ENCODE data around the gene FLNC. TPM values are rescaled to one million over a fixed set of nuclear protein-coding genes. Genes with fewer than 3 reads are reported as not detected.

FLNC gene
- total and polyA plus RNA-seq, 9 of the 15 experiments (the other 6 are each of a cell fraction or from before 2014, with no cell fraction given) = 0.90 to 155 (median 28.8) TPM

DNA sequence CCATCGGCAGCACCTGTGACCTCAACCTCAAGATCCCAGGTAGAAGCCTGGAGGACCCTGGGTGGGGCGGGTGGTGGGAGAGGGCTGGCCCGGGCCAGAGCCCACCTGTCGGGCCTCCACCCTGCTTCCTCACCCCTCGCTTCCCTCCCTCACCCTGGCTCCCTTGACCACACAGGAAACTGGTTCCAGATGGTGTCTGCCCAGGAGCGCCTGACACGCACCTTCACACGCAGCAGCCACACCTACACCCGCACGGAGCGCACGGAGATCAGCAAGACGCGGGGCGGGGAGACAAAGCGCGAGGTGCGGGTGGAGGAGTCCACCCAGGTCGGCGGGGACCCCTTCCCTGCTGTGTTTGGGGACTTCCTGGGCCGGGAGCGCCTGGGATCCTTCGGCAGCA is 23.6 kb downstream of the FLNC start:
- no peaks in the 10 kb centered on the region for H3K79me2 ChIP-seq (ENCODE audit: control insufficient read depth, insufficient read depth, low read length)
- no peaks in the 10 kb centered on the region for H3K27me3 ChIP-seq (ENCODE audit: control insufficient read depth in 2 of 2, insufficient read depth in 2 of 2, low read length in 2 of 2)
- no peak for ATAC-seq
- H3K9me3 ChIP-seq (replicated peaks; ENCODE audit: control insufficient read depth, insufficient read depth, low read depth, low read length) = no peaks in the 10 kb centered on the region
- H2AFZ ChIP-seq (ENCODE audit: low read depth, low read length) = no peak overlapping the region
- intact Hi-C loops (cut with micrococcal nuclease) (no loop called here), in situ Hi-C loops (cut with MboI) (no loop called here)
- H3K9ac ChIP-seq (ENCODE audit: insufficient read depth in 1 of 2, low read depth in 2 of 2, low read length in 2 of 2) = no peak overlapping the region
- ChIA-PET POLR2A (no interaction called here), CTCF (ENCODE audit: low intra/inter-chr PET ratio) (no interaction called here)
- 94% methylated on average over 23 of the region's 23 CpGs for WGBS (ENCODE audit: insufficient coverage, low coverage, missing lambda C conversion rate)
- H3K36me3 ChIP-seq (ENCODE audit: control insufficient read depth, insufficient read depth, low read length) = peaks cover 93% of the 10 kb centered on the region
- FAIRE-seq = no peak
- TSS peak; percentile 20 for BruUV-seq (replicated peaks)
- peaks cover 3% of the 10 kb centered on the region; the same call in 1 of the 2 replicates for H4K20me1 ChIP-seq (replicated peaks; ENCODE audit: control insufficient read depth, insufficient read depth, low read length)
- peaks cover 3 to 47% of the 10 kb centered on the region in 2 experiments; a peak in 4 of 5 replicates for H3K4me1 ChIP-seq (replicated peaks in 1 of 2; ENCODE audit: control insufficient read depth in 2 of 2, insufficient read depth in 2 of 2, low read length in 2 of 2)
- no peak overlapping the region for H3K4me2 ChIP-seq (ENCODE audit: insufficient read depth, low read length)
- DNase-seq (ENCODE audit: extremely low read depth in 1 of 4, low spot score in 3 of 4) = no peak
- H3K4me3 ChIP-seq = no peak overlapping the region
- no peak overlapping the region for H3K27ac ChIP-seq (ENCODE audit: extremely low read depth, low read depth, low read length)
- H3K9me1 ChIP-seq (ENCODE audit: control insufficient read depth, insufficient read depth, low read length) = no peaks in the 10 kb centered on the region
- TF ChIP-seq ZNF76 (CRISPR knock-in tag; IDR thresholded peaks at IDR 0.05; ENCODE audit: borderline replicate concordance) (no peak), SRSF9 (IDR thresholded peaks at IDR 0.05; ENCODE audit: borderline replicate concordance, low read depth, low read length) (no peak), TBL1XR1 (IDR thresholded peaks at IDR 0.05; ENCODE audit: low read length in 2 of 2) (no peak), CHD4 (IDR thresholded peaks at IDR 0.05; ENCODE audit: insufficient read depth, insufficient replicate concordance, low read depth, low read length, poor library complexity, severe bottlenecking) (no peak), CGGBP1 (CRISPR knock-in tag; IDR thresholded peaks at IDR 0.05) (no peak), POLR2G (IDR thresholded peaks at IDR 0.05; ENCODE audit: low read depth, low read length) (peak; percentile 52; the same call in 1 of the 2 replicates), ZBED1 (IDR thresholded peaks at IDR 0.05) (no peak), PCBP1 (IDR thresholded peaks at IDR 0.05; ENCODE audit: low read depth, low read length, poor library complexity, severe bottlenecking) (peak; percentile 1)
- TF ChIP-seq, protein P1, sequence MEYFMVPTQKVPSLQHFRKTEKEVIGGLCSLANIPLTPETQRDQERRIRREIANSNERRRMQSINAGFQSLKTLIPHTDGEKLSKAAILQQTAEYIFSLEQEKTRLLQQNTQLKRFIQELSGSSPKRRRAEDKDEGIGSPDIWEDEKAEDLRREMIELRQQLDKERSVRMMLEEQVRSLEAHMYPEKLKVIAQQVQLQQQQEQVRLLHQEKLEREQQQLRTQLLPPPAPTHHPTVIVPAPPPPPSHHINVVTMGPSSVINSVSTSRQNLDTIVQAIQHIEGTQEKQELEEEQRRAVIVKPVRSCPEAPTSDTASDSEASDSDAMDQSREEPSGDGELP (CRISPR knock-in tag; IDR thresholded peaks at IDR 0.05; ENCODE audit: borderline replicate concordance) = no peak
- TF ChIP-seq, protein P2, sequence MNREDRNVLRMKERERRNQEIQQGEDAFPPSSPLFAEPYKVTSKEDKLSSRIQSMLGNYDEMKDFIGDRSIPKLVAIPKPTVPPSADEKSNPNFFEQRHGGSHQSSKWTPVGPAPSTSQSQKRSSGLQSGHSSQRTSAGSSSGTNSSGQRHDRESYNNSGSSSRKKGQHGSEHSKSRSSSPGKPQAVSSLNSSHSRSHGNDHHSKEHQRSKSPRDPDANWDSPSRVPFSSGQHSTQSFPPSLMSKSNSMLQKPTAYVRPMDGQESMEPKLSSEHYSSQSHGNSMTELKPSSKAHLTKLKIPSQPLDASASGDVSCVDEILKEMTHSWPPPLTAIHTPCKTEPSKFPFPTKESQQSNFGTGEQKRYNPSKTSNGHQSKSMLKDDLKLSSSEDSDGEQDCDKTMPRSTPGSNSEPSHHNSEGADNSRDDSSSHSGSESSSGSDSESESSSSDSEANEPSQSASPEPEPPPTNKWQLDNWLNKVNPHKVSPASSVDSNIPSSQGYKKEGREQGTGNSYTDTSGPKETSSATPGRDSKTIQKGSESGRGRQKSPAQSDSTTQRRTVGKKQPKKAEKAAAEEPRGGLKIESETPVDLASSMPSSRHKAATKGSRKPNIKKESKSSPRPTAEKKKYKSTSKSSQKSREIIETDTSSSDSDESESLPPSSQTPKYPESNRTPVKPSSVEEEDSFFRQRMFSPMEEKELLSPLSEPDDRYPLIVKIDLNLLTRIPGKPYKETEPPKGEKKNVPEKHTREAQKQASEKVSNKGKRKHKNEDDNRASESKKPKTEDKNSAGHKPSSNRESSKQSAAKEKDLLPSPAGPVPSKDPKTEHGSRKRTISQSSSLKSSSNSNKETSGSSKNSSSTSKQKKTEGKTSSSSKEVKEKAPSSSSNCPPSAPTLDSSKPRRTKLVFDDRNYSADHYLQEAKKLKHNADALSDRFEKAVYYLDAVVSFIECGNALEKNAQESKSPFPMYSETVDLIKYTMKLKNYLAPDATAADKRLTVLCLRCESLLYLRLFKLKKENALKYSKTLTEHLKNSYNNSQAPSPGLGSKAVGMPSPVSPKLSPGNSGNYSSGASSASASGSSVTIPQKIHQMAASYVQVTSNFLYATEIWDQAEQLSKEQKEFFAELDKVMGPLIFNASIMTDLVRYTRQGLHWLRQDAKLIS (CRISPR knock-in tag; IDR thresholded peaks at IDR 0.05) = no peak
- TF ChIP-seq, protein P3, sequence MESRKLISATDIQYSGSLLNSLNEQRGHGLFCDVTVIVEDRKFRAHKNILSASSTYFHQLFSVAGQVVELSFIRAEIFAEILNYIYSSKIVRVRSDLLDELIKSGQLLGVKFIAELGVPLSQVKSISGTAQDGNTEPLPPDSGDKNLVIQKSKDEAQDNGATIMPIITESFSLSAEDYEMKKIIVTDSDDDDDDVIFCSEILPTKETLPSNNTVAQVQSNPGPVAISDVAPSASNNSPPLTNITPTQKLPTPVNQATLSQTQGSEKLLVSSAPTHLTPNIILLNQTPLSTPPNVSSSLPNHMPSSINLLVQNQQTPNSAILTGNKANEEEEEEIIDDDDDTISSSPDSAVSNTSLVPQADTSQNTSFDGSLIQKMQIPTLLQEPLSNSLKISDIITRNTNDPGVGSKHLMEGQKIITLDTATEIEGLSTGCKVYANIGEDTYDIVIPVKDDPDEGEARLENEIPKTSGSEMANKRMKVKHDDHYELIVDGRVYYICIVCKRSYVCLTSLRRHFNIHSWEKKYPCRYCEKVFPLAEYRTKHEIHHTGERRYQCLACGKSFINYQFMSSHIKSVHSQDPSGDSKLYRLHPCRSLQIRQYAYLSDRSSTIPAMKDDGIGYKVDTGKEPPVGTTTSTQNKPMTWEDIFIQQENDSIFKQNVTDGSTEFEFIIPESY (CRISPR knock-in tag; IDR thresholded peaks at IDR 0.05) = peak; percentile 76
- TF ChIP-seq, protein P4, sequence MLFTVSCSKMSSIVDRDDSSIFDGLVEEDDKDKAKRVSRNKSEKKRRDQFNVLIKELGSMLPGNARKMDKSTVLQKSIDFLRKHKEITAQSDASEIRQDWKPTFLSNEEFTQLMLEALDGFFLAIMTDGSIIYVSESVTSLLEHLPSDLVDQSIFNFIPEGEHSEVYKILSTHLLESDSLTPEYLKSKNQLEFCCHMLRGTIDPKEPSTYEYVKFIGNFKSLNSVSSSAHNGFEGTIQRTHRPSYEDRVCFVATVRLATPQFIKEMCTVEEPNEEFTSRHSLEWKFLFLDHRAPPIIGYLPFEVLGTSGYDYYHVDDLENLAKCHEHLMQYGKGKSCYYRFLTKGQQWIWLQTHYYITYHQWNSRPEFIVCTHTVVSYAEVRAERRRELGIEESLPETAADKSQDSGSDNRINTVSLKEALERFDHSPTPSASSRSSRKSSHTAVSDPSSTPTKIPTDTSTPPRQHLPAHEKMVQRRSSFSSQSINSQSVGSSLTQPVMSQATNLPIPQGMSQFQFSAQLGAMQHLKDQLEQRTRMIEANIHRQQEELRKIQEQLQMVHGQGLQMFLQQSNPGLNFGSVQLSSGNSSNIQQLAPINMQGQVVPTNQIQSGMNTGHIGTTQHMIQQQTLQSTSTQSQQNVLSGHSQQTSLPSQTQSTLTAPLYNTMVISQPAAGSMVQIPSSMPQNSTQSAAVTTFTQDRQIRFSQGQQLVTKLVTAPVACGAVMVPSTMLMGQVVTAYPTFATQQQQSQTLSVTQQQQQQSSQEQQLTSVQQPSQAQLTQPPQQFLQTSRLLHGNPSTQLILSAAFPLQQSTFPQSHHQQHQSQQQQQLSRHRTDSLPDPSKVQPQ (CRISPR knock-in tag; IDR thresholded peaks at IDR 0.05; ENCODE audit: borderline replicate concordance) = no peak
